ENCODE results near the gene RCAN1. TPM values are rescaled to one million over a fixed set of nuclear protein-coding genes. Genes with fewer than 3 reads are reported as not detected.

The RCAN1 gene
- total and polyA plus RNA-seq, 7 donors = 24.9 to 94.9 (median 38.4) TPM

DNA sequence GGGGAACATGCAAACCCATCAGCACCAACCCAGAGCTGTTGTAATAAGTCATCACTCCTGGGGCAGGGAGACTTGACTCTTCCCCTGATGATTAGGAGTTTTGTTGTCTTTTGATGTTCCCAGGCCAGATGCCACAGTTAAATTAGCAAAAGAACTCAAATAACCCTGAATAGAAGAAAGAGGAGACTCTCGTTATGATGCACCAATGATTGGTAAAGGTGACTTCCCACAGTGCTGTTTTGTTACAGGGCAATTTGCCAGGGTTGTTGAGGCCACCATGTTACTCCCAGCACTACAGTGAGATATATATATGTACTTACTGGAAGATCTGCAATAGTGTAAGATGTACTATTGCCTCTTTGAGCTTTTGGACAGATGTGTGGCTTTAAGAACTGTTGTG, 24.3 kb upstream of the RCAN1 start:
- Histone ChIP-seq H3K4me3 (no peak overlapping the region), H3K36me3 (ENCODE audit: insufficient read depth in 1 of 2, low read depth in 1 of 2) (no peaks in the 10 kb centered on the region), H3K27me3 (ENCODE audit: insufficient read depth in 3 of 3, low read length in 2 of 3) (peaks cover 0 to 15% (median 0%) of the 10 kb centered on the region in 3 donors), H3K27ac (no peak overlapping the region), H3K4me1 (no peaks in the 10 kb centered on the region), H3K9me3 (no peaks in the 10 kb centered on the region)
- WGBS, 3 donors = 69 to 90% (median 85%) methylated on average over 1 of the region's 1 CpG
- no peak for DNase-seq
- TF ChIP-seq, protein P1, sequence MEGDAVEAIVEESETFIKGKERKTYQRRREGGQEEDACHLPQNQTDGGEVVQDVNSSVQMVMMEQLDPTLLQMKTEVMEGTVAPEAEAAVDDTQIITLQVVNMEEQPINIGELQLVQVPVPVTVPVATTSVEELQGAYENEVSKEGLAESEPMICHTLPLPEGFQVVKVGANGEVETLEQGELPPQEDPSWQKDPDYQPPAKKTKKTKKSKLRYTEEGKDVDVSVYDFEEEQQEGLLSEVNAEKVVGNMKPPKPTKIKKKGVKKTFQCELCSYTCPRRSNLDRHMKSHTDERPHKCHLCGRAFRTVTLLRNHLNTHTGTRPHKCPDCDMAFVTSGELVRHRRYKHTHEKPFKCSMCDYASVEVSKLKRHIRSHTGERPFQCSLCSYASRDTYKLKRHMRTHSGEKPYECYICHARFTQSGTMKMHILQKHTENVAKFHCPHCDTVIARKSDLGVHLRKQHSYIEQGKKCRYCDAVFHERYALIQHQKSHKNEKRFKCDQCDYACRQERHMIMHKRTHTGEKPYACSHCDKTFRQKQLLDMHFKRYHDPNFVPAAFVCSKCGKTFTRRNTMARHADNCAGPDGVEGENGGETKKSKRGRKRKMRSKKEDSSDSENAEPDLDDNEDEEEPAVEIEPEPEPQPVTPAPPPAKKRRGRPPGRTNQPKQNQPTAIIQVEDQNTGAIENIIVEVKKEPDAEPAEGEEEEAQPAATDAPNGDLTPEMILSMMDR (IDR thresholded peaks at IDR 0.05) = no peak
- intact Hi-C loops (cut with DNase I) = no loop called here
- ATAC-seq = no peak

DNA sequence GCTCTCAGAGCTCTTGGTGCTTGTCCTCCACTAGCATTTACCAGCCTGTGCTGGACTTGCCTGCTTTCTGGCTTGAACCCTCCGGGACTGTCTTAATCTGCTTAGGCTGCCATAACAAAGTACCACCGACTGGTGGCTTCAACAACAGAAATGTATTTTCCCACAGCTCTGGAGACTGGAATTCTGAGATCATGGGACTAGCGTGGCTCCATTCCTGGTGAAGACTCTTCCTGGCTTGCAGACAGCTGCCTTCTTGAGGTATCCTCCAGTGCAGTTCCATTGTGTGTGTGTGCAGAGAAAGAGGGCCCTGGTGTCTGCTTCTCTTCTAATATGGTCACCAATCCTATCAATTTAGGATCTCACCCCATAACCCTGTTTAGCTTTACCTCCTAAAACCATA, 22.0 kb upstream of the RCAN1 start:
- no peaks in the 10 kb centered on the region for H3K36me3 ChIP-seq (ENCODE audit: insufficient read depth in 1 of 2, low read depth in 1 of 2)
- WGBS, 3 donors = 27 to 38% (median 35%) methylated on average over 3 of the region's 3 CpGs
- no peak overlapping the region for H3K27ac ChIP-seq
- H3K27me3 ChIP-seq (ENCODE audit: insufficient read depth in 3 of 3, low read length in 2 of 3) = peaks cover 0 to 19% (median 0%) of the 10 kb centered on the region in 3 donors
- TF ChIP-seq, protein P1 (IDR thresholded peaks at IDR 0.05) = no peak
- no peaks in the 10 kb centered on the region for H3K9me3 ChIP-seq
- no peak for ATAC-seq
- H3K4me3 ChIP-seq = no peak overlapping the region
- intact Hi-C loops (cut with DNase I) = no loop called here
- no peaks in the 10 kb centered on the region for H3K4me1 ChIP-seq
- no peak for DNase-seq

DNA sequence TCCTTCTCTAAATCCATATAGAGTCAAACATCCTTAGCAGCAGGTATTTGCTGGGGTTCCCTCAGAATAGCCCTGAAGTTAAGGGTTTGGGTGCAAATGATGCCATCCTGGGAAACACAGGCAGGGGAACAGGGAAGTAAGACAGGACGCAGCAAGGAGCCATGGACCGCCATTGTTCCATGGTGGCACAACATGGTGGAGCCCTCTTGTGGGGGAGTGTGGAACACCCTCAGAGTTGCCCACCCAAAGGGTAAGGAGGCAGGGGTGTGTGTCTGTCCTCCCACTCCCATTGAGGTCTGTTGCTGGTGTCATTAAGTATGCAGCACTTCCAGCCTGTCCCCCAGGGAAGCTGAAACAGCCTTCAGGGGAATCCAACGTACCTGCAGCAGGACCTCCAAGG, 20.4 kb upstream of the RCAN1 start:
- intact Hi-C loops (cut with DNase I) = no loop called here

DNA sequence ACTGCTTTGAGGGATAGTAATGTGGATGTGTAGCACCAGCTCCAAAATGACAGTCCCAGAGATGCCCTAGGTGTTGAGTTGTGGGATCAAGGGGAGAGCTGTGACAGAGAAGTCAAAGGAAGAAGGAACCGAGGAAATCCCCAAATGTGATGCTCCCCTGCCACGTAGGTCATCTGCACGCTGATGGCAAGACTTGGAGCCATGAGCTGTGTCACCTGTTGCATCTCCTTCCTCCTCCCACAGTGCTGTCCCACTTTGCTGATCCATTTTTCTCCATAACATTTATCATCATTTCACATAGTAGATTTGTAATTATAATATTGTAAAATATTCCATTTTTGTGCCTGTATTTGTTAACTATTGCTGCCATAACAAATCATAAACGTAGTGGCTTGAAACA, 17.6 kb upstream of the RCAN1 start:
- intact Hi-C loops (cut with DNase I) = loop anchor here in 1 of 2 donors (5.0 kb wide), 1 partner anchor 710 kb away; no protein-coding TSS in a partner anchor
- Histone ChIP-seq H3K9me3 (no peaks in the 10 kb centered on the region), H3K4me1 (no peaks in the 10 kb centered on the region), H3K27me3 (ENCODE audit: insufficient read depth in 3 of 3, low read length in 2 of 3) (peaks cover 0 to 19% (median 0%) of the 10 kb centered on the region in 3 donors), H3K4me3 (no peak overlapping the region), H3K36me3 (ENCODE audit: insufficient read depth in 1 of 2, low read depth in 1 of 2) (no peaks in the 10 kb centered on the region), H3K27ac (no peak overlapping the region)
- DNase-seq (no peak), ATAC-seq (no peak)
- WGBS, 3 donors = 57 to 71% (median 65%) methylated on average over 4 of the region's 4 CpGs
- TF ChIP-seq, protein P1 (IDR thresholded peaks at IDR 0.05) = no peak

More for the DNA sequence above, 20.4 kb upstream of the RCAN1 start:
- Histone ChIP-seq H3K4me3 (no peak overlapping the region), H3K36me3 (ENCODE audit: insufficient read depth in 1 of 2, low read depth in 1 of 2) (no peaks in the 10 kb centered on the region), H3K4me1 (no peaks in the 10 kb centered on the region), H3K27ac (no peak overlapping the region), H3K27me3 (ENCODE audit: insufficient read depth in 3 of 3, low read length in 2 of 3) (peaks cover 0 to 19% (median 0%) of the 10 kb centered on the region in 3 donors), H3K9me3 (no peaks in the 10 kb centered on the region)
- DNase-seq (no peak), ATAC-seq (peak in 1 of 4 donors; percentile 41)
- 66 to 71% (median 69%) methylated on average over 3 of the region's 3 CpGs for WGBS, 3 donors
- TF ChIP-seq, protein P1 (IDR thresholded peaks at IDR 0.05) = peak; percentile 30
